Upper lobe of right lung (tissue), 1 donor: ENCODE data around the gene HLX. TPM values are rescaled to one million over a fixed set of nuclear protein-coding genes. Genes with fewer than 3 reads are reported as not detected.

Experiments used
- ATAC-seq: fragments of 200-7000 bp; cut with Tn5 transposase; one replicate; pipeline ENCODE4 v1.9.1; 2020; ENCODE audit warnings: mild to moderate bottlenecking, moderate library complexity
- DNase-seq: peaks from one replicate; pipeline ENCODE4 v3.0.0-alpha.2; 2020
- H3K27ac ChIP-seq: fragments of 200-600 bp; one replicate; pipeline ENCODE4 v1.8.0; 2022
- H3K27me3 ChIP-seq: fragments of 200-600 bp; one replicate; pipeline ENCODE4 v1.8.0; 2022; ENCODE audit warnings: mild to moderate bottlenecking
- H3K36me3 ChIP-seq: fragments of 200-600 bp; one replicate; pipeline ENCODE4 v1.8.0; 2022
- H3K4me1 ChIP-seq: fragments of 200-600 bp; one replicate; pipeline ENCODE4 v1.8.0; 2022
- H3K4me3 ChIP-seq: fragments of 200-600 bp; one replicate; pipeline ENCODE4 v1.8.0; 2022; ENCODE audit warnings: mild to moderate bottlenecking
- H3K9me3 ChIP-seq: fragments of 200-600 bp; one replicate; pipeline ENCODE4 v1.8.0; 2022
- intact Hi-C: fragments of 100-400 bp; cut with DNase I; formaldehyde crosslinking; loops from one replicate; pipeline ENCODE4 v1.11.0; 2022
- total RNA-seq: library from RNA; stranded (reverse); fragmentation: NEBNext Ultra II Directional; extraction: Animal tissue kit (Norgen Biotek cat#: 25700); gene quantifications from one replicate; pipeline ENCODE4 v1.2.1, GENCODE V29; 2021
- TF ChIP-seq, protein P1 (sequence below): fragments of 200-600 bp; IDR thresholded peaks from one replicate; pipeline ENCODE4 v1.8.0; 2022; ENCODE audit warnings: antibody characterized with exemption
- donor health status: DM: no; HTN: yes; CAD: no; lungs with severe emphysema.

The HLX gene
- total RNA-seq, 1 donor from 2014 or later, result 14.9 TPM

DNA sequence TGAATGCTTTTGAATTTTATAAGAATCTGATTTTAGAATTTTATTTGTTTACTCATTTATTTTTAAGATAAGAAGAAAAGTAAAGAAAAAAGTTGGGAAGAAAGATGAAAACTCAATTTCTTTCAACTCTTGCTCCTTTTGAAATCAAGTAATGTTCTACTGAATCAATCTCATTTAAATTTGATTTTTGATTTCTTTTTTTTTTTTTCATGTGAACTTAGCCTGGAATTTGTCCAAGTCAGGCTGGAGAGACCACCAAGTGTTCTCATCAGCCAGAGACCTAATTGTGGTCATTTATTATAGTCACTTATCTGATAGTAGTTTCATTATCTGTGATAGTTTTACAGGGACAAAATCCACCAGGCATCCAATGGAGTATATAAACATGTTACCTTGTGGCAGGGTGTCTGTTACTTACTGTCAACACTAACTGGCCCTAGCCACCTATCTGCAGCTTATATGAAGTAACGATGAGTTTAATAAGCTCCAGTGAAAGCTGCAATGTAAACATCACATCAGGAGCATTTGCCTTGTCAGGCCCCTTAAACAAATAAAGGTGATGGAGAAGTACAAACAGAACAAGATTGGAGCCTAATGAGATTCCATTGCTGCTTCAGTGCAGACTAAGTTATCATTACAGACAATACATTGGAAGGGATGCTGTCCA, 39.2 kb downstream of the HLX start:
- no peak for DNase-seq

DNA sequence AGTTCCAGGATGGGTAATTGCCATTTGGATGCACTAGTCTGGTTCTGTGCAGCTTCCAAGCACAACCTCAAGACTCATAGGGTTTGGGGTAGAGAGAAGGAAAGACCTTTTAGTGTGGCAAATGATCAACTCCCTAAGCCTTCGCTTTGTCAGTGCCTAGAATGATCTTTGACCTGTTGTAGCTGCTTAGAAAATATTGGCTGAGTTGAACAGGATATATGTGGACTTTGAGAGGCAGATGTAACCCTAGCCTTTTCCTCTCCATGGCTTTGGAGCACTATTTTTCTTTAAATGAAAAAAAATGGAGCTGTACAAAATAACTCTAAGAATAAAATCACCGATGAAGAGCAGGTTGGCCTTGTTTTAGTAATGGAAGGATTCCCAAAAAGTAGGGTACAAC, 41.7 kb downstream of the HLX start:
- no peak overlapping the region for H3K4me3 ChIP-seq
- ATAC-seq (no peak), DNase-seq (no peak)
- TF ChIP-seq, protein P1, sequence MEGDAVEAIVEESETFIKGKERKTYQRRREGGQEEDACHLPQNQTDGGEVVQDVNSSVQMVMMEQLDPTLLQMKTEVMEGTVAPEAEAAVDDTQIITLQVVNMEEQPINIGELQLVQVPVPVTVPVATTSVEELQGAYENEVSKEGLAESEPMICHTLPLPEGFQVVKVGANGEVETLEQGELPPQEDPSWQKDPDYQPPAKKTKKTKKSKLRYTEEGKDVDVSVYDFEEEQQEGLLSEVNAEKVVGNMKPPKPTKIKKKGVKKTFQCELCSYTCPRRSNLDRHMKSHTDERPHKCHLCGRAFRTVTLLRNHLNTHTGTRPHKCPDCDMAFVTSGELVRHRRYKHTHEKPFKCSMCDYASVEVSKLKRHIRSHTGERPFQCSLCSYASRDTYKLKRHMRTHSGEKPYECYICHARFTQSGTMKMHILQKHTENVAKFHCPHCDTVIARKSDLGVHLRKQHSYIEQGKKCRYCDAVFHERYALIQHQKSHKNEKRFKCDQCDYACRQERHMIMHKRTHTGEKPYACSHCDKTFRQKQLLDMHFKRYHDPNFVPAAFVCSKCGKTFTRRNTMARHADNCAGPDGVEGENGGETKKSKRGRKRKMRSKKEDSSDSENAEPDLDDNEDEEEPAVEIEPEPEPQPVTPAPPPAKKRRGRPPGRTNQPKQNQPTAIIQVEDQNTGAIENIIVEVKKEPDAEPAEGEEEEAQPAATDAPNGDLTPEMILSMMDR, result no peak
- no peaks in the 10 kb centered on the region for H3K4me1 ChIP-seq
- no peak overlapping the region for H3K27ac ChIP-seq
- no peaks in the 10 kb centered on the region for H3K36me3 ChIP-seq
- intact Hi-C loops, result no loop called here
- H3K9me3 ChIP-seq, result no peaks in the 10 kb centered on the region
- H3K27me3 ChIP-seq, result no peaks in the 10 kb centered on the region

More for the DNA sequence above, 39.2 kb downstream of the HLX start:
- Histone ChIP-seq H3K27ac (no peak overlapping the region), H3K9me3 (no peaks in the 10 kb centered on the region), H3K27me3 (no peaks in the 10 kb centered on the region), H3K4me1 (no peaks in the 10 kb centered on the region), H3K36me3 (no peaks in the 10 kb centered on the region), H3K4me3 (no peak overlapping the region)
- no peak for ATAC-seq
- TF ChIP-seq, protein P1, result no peak
- intact Hi-C loops, result no loop called here

DNA sequence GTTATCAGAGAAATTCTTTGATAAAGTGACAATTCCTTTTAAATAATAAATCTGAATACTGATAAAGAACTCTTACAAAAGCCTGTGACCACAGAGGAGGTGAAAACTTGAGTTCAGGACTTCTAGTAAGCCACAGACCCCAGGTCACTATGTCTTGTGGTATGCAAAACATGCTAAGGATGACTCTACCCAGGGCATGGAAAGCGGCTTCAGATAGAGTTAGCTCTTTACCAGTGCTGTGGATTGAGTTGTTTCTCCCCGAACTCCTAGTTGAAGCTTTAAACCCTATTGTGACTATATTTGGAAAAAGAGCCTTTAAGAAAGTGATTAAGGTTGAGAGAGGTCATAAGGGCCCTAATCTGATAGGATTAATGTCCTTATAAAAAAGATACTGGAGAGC, 42.3 kb downstream of the HLX start:
- Histone ChIP-seq H3K27me3 (no peaks in the 10 kb centered on the region), H3K36me3 (no peaks in the 10 kb centered on the region), H3K27ac (no peak overlapping the region), H3K9me3 (no peaks in the 10 kb centered on the region), H3K4me3 (no peak overlapping the region), H3K4me1 (no peaks in the 10 kb centered on the region)
- TF ChIP-seq, protein P1, result no peak
- ATAC-seq (no peak), DNase-seq (no peak)
- intact Hi-C loops, result no loop called here

DNA sequence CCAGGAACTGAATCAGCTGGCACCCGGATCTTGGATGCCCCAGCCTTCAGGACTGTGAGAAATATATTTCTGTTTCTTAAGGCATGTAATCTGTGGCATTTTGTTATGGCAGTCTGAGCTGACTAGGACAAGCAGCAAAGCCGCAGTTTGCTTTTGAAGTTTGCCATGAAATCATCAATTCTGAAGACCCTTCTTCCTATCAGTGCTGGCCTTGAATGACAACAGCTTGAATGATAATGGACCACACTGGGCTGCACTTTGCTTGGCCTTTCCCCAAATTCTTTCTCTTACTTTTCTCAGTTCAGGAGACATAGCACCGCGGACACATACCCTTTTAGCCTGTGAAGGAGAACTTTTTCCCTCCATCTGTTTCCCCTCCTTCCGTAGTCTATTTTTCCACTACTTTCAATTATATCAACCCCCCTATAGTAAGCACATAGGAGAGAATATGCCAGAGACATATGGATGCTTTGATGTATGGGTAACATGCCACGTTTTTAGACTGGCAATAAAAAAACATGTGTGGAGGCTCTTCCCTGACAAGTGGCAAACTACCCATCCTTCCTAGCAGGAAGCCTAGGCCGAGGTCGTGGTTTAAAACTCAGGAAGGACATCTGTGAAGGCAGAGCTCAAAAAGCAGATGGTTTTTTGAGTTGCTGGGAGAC, 42.9 kb downstream of the HLX start:
- H3K27me3 ChIP-seq, result no peaks in the 10 kb centered on the region
- TF ChIP-seq, protein P1, result no peak
- no peak overlapping the region for H3K27ac ChIP-seq
- H3K4me1 ChIP-seq, result no peaks in the 10 kb centered on the region
- H3K9me3 ChIP-seq, result no peaks in the 10 kb centered on the region
- H3K4me3 ChIP-seq, result no peak overlapping the region
- DNase-seq (no peak), ATAC-seq (no peak)
- intact Hi-C loops, result no loop called here
- H3K36me3 ChIP-seq, result no peaks in the 10 kb centered on the region

DNA sequence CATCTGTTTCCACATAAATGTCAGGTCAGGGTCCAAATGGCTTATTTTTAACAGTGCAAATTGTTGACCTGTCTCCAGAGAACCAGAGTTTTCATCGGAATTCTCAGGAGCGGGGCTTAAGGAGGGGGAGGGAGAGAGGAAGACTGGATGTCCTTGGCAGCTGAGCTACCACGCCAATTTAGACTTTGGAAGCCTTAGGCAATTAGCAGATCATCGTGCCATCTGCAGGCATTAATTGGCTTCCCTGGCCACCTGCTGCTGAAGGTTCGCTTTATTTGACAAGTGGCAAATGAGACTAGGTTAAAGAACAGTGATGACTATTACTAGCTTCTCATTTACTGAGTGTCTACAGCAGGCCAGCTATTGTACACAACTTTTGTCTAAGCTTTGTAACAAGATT, 43.7 kb downstream of the HLX start:
- no peaks in the 10 kb centered on the region for H3K4me1 ChIP-seq
- TF ChIP-seq, protein P1, result no peak
- H3K4me3 ChIP-seq, result no peak overlapping the region
- intact Hi-C loops, result no loop called here
- H3K36me3 ChIP-seq, result no peaks in the 10 kb centered on the region
- H3K9me3 ChIP-seq, result no peaks in the 10 kb centered on the region
- H3K27ac ChIP-seq, result no peak overlapping the region
- DNase-seq (no peak), ATAC-seq (no peak)
- no peaks in the 10 kb centered on the region for H3K27me3 ChIP-seq
